ENCODE results near the gene HPS4.

HPS4 gene

GRCh38 chr22:26462641-26463040 lies 20.9 kb downstream of the HPS4 start:
- no peaks in the 10 kb centered on the region for H3K27me3 ChIP-seq (ENCODE audit: control insufficient read depth, insufficient read depth, low read length)
- no peaks in the 10 kb centered on the region for H3K4me1 ChIP-seq (ENCODE audit: control insufficient read depth, low read depth, low read length)
- no peaks in the 10 kb centered on the region for H3K9me3 ChIP-seq (ENCODE audit: control insufficient read depth, low read depth, low read length)
- no peak overlapping the region for H3K4me3 ChIP-seq (ENCODE audit: low read length)
- H3K36me3 ChIP-seq (ENCODE audit: control insufficient read depth, low read depth, low read length): peaks cover 82% of the 10 kb centered on the region
- no peak overlapping the region for H3K27ac ChIP-seq (ENCODE audit: low read length)
- no peak overlapping the region for H3K9ac ChIP-seq (ENCODE audit: low read length)

- no peaks in the 10 kb centered on the region for H3K4me1 ChIP-seq (ENCODE audit: control insufficient read depth, low read depth, low read length)
- peaks cover 81% of the 10 kb centered on the region for H3K36me3 ChIP-seq (ENCODE audit: control insufficient read depth, low read depth, low read length)
- no peak overlapping the region for H3K9ac ChIP-seq (ENCODE audit: low read length)
- H3K27me3 ChIP-seq (ENCODE audit: control insufficient read depth, insufficient read depth, low read length): no peaks in the 10 kb centered on the region
- H3K9me3 ChIP-seq (ENCODE audit: control insufficient read depth, low read depth, low read length): no peaks in the 10 kb centered on the region
- no peak overlapping the region for H3K4me3 ChIP-seq (ENCODE audit: low read length)
- no peak overlapping the region for H3K27ac ChIP-seq (ENCODE audit: low read length)
These were observed 21.5 kb downstream of the HPS4 start for GRCh38 chr22:26462051-26462450.

GRCh38 chr22:26461188-26461810 lies 22.3 kb downstream of the HPS4 start:
- peaks cover 74% of the 10 kb centered on the region for H3K36me3 ChIP-seq (ENCODE audit: control insufficient read depth, low read depth, low read length)
- no peak overlapping the region for H3K4me3 ChIP-seq (ENCODE audit: low read length)
- H3K27me3 ChIP-seq (ENCODE audit: control insufficient read depth, insufficient read depth, low read length): no peaks in the 10 kb centered on the region
- no peak overlapping the region for H3K9ac ChIP-seq (ENCODE audit: low read length)
- H3K27ac ChIP-seq (ENCODE audit: low read length): no peak overlapping the region
- H3K4me1 ChIP-seq (ENCODE audit: control insufficient read depth, low read depth, low read length): no peaks in the 10 kb centered on the region
- no peaks in the 10 kb centered on the region for H3K9me3 ChIP-seq (ENCODE audit: control insufficient read depth, low read depth, low read length)

- Histone ChIP-seq H3K36me3 (ENCODE audit: control insufficient read depth, low read depth, low read length) (peaks cover 67% of the 10 kb centered on the region), H3K9me3 (ENCODE audit: control insufficient read depth, low read depth, low read length) (no peaks in the 10 kb centered on the region), H3K4me3 (ENCODE audit: low read length) (no peak overlapping the region), H3K27me3 (ENCODE audit: control insufficient read depth, insufficient read depth, low read length) (no peaks in the 10 kb centered on the region), H3K9ac (ENCODE audit: low read length) (no peak overlapping the region), H3K27ac (ENCODE audit: low read length) (no peak overlapping the region), H3K4me1 (ENCODE audit: control insufficient read depth, low read depth, low read length) (no peaks in the 10 kb centered on the region)
These were observed 23.4 kb downstream of the HPS4 start for GRCh38 chr22:26460202-26460601.

- no peaks in the 10 kb centered on the region for H3K27me3 ChIP-seq (ENCODE audit: control insufficient read depth, insufficient read depth, low read length)
- H3K4me3 ChIP-seq (ENCODE audit: low read length): no peak overlapping the region
- H3K9ac ChIP-seq (ENCODE audit: low read length): no peak overlapping the region
- no peaks in the 10 kb centered on the region for H3K4me1 ChIP-seq (ENCODE audit: control insufficient read depth, low read depth, low read length)
- no peak overlapping the region for H3K27ac ChIP-seq (ENCODE audit: low read length)
- no peaks in the 10 kb centered on the region for H3K9me3 ChIP-seq (ENCODE audit: control insufficient read depth, low read depth, low read length)
- H3K36me3 ChIP-seq (ENCODE audit: control insufficient read depth, low read depth, low read length): peaks cover 57% of the 10 kb centered on the region
These were observed 25.8 kb downstream of the HPS4 start for GRCh38 chr22:26457661-26458272.

DNA sequence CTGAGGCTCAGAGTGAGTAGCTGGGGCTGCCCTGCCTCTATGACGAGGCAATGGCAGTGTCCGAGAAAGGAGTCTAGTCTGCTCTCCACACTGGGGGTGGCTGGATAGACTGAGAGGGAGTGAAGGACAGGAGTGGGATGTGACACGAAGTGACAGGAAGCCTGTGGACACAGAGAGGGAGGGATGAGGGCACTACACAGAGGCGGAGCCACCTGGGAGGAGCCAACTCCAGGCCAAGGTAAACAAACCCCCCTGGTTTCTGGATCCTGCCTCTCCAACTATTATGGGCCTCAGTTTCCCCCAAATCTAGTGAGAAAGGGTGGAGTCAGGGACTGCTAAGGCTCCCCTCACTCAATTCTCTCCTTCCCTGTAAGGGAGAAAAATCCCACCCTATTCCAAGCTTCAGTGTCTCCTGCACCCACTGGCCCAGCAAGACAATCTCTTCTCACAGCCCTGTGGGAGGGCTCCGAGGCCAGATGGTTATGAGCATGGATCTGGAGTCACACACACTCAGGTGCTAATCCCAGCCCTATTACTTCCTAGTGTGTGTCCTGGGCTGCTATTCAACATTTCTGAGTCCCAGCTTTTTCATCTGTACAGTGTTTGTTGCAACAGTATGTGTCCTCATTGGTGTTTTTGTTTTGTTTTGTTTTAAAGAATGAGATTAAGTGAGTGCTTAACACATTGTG lies 29.6 kb downstream of the HPS4 start:
- H3K4me3 ChIP-seq (ENCODE audit: low read length): no peak overlapping the region
- peaks cover 49% of the 10 kb centered on the region for H3K36me3 ChIP-seq (ENCODE audit: control insufficient read depth, low read depth, low read length)
- no peaks in the 10 kb centered on the region for H3K4me1 ChIP-seq (ENCODE audit: control insufficient read depth, low read depth, low read length)
- H3K27me3 ChIP-seq (ENCODE audit: control insufficient read depth, insufficient read depth, low read length): no peaks in the 10 kb centered on the region
- no peaks in the 10 kb centered on the region for H3K9me3 ChIP-seq (ENCODE audit: control insufficient read depth, low read depth, low read length)
- H3K27ac ChIP-seq (ENCODE audit: low read length): no peak overlapping the region
- no peak overlapping the region for H3K9ac ChIP-seq (ENCODE audit: low read length)

DNA sequence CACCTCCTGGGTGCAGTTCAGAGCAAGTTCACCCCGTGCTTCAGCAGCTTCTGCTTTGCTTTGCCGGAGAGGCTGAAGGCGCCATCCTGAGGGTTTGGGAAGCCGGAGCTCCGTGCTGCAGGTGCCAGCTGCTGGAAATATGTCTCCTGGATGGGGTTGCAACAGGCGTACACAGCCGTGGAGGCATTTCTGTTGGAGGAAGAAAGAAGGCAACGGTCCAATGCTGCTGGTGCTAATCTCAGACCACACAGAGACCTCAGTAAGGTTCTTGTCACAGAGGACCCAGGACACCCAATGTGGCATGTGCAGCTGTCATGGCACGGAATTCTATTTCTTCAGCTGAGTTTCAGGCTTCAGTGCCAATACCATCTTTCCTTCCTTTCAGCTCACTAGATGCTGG lies 30.4 kb downstream of the HPS4 start:
- Histone ChIP-seq H3K4me3 (ENCODE audit: low read length) (no peak overlapping the region), H3K27me3 (ENCODE audit: control insufficient read depth, insufficient read depth, low read length) (no peaks in the 10 kb centered on the region), H3K36me3 (ENCODE audit: control insufficient read depth, low read depth, low read length) (peaks cover 45% of the 10 kb centered on the region), H3K9me3 (ENCODE audit: control insufficient read depth, low read depth, low read length) (no peaks in the 10 kb centered on the region), H3K9ac (ENCODE audit: low read length) (no peak overlapping the region), H3K27ac (ENCODE audit: low read length) (no peak overlapping the region), H3K4me1 (ENCODE audit: control insufficient read depth, low read depth, low read length) (no peaks in the 10 kb centered on the region)

GRCh38 chr22:26452236-26453016 lies 31.2 kb downstream of the HPS4 start:
- Histone ChIP-seq H3K36me3 (ENCODE audit: control insufficient read depth, low read depth, low read length) (peaks cover 37% of the 10 kb centered on the region), H3K9ac (ENCODE audit: low read length) (no peak overlapping the region), H3K27me3 (ENCODE audit: control insufficient read depth, insufficient read depth, low read length) (no peaks in the 10 kb centered on the region)

DNA sequence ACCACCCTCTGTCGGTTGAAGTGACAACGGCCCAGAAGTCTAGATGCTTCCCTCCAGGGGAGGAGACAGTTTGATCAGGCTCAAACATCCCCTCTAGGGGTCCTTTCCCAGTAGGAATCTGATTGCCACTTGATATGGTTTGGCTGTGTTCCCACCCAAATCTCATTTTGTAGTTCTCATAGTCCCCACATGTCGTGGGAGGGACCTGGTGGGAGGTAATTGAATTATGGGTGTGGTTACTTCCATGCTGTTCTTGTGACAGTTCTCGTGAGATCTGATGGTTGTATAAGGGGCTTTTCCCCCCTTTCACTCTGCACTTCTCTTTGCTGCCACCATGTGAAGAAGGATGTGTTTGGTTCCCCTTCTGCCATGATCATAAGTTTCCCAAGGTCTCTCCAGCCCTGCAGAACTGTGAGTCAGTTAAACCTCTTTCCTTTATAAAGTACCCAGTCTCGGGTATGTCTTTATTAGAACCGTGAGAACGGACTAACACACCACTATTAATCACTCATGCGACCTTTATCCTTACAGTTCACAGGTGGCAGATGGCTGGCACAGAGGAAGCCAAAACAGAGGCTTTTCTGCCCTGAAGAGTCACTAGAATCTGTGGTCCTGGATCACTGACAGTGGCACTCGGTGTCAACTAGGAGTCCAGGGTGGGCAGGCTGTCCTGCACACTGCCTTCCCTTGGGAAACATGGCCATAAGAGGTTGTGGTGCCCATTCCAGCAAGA lies 33.0 kb downstream of the HPS4 start:
- no peak overlapping the region for H3K4me3 ChIP-seq (ENCODE audit: low read length)
- peaks cover 30% of the 10 kb centered on the region for H3K36me3 ChIP-seq (ENCODE audit: control insufficient read depth, low read depth, low read length)
- H3K27ac ChIP-seq (ENCODE audit: low read length): no peak overlapping the region
- no peaks in the 10 kb centered on the region for H3K27me3 ChIP-seq (ENCODE audit: control insufficient read depth, insufficient read depth, low read length)
- no peaks in the 10 kb centered on the region for H3K9me3 ChIP-seq (ENCODE audit: control insufficient read depth, low read depth, low read length)
- no peak overlapping the region for H3K9ac ChIP-seq (ENCODE audit: low read length)
- H3K4me1 ChIP-seq (ENCODE audit: control insufficient read depth, low read depth, low read length): no peaks in the 10 kb centered on the region

More at GRCh38 chr22:26452236-26453016, 31.2 kb downstream of the HPS4 start:
- no peaks in the 10 kb centered on the region for H3K4me1 ChIP-seq (ENCODE audit: control insufficient read depth, low read depth, low read length)
- H3K27ac ChIP-seq (ENCODE audit: low read length): no peak overlapping the region
- H3K4me3 ChIP-seq (ENCODE audit: low read length): no peak overlapping the region
- H3K9me3 ChIP-seq (ENCODE audit: control insufficient read depth, low read depth, low read length): no peaks in the 10 kb centered on the region

- no peaks in the 10 kb centered on the region for H3K9me3 ChIP-seq (ENCODE audit: control insufficient read depth, low read depth, low read length)
- H3K27ac ChIP-seq (ENCODE audit: low read length): no peak overlapping the region
- no peak overlapping the region for H3K4me3 ChIP-seq (ENCODE audit: low read length)
- peaks cover 26% of the 10 kb centered on the region for H3K36me3 ChIP-seq (ENCODE audit: control insufficient read depth, low read depth, low read length)
- H3K4me1 ChIP-seq (ENCODE audit: control insufficient read depth, low read depth, low read length): no peaks in the 10 kb centered on the region
- no peaks in the 10 kb centered on the region for H3K27me3 ChIP-seq (ENCODE audit: control insufficient read depth, insufficient read depth, low read length)
- H3K9ac ChIP-seq (ENCODE audit: low read length): no peak overlapping the region
These were observed 34.6 kb downstream of the HPS4 start for GRCh38 chr22:26448941-26449340.

DNA sequence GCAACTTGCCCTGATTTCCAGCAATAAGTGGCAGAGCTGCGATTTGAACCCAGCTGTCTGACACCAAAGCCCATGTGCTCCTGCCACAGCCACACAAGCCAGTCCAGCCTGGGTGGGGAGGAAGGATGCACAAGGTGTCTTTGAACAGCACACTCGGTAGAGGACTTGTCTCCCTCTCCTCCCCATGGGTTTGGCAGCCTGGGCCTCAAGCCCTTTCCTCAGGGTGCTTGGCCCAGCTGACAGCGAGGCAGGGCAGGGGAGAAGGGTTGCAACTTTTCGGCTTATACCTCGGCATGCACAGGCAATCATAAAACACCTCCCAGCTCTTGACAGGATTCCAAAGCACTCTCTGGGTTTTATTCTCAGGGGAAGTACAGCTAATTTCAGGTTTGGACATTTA lies 35.2 kb downstream of the HPS4 start:
- Histone ChIP-seq H3K4me3 (ENCODE audit: low read length) (no peak overlapping the region), H3K27ac (ENCODE audit: low read length) (no peak overlapping the region), H3K36me3 (ENCODE audit: control insufficient read depth, low read depth, low read length) (peaks cover 22% of the 10 kb centered on the region), H3K27me3 (ENCODE audit: control insufficient read depth, insufficient read depth, low read length) (no peaks in the 10 kb centered on the region), H3K9me3 (ENCODE audit: control insufficient read depth, low read depth, low read length) (no peaks in the 10 kb centered on the region), H3K9ac (ENCODE audit: low read length) (no peak overlapping the region), H3K4me1 (ENCODE audit: control insufficient read depth, low read depth, low read length) (no peaks in the 10 kb centered on the region)

Data from iPS-18a (cell line).